Tibial nerve (tissue), 4 donors: ENCODE results near the gene MUSK. TPM values are rescaled to one million over a fixed set of nuclear protein-coding genes. Genes with fewer than 3 reads are reported as not detected.

Experiments used
- DNase-seq, 2 donors: peaks; one replicate each; pipeline ENCODE4 v3.0.0-alpha.2; 2019; ENCODE audit warnings: low spot score in 2 of 2
- H3K27ac ChIP-seq, 4 donors: fragments of 200-600 bp; sonication (generic) in 3 of 4; one replicate each; pipeline ENCODE4 v1.5.1; 2017 to 2019; ENCODE audit warnings: mild to moderate bottlenecking in 1 of 4
- H3K27me3 ChIP-seq, 2 donors: fragments of 200-600 bp; sonication (generic) in 1 of 2; one replicate each; pipeline versions ENCODE4 v1.5.1 to v1.6.0; 2017 to 2019
- H3K36me3 ChIP-seq, 3 donors: fragments of 200-600 bp; sonication (generic); one replicate each; pipeline ENCODE4 v1.5.1; 2018 to 2019
- H3K4me1 ChIP-seq, 4 donors: fragments of 200-600 bp; sonication (generic) in 3 of 4; one replicate each; pipeline ENCODE4 v1.5.1; 2017 to 2019
- H3K4me3 ChIP-seq, 4 donors: fragments of 200-600 bp; sonication (generic) in 3 of 4; one replicate each; pipeline ENCODE4 v1.5.1; 2017 to 2019; ENCODE audit warnings: mild to moderate bottlenecking in 1 of 4, moderate library complexity in 1 of 4
- H3K9me3 ChIP-seq, 4 donors: fragments of 200-600 bp; sonication (generic) in 3 of 4; one replicate each; pipeline ENCODE4 v1.5.1; 2017 to 2019
- EP300 ChIP-seq, 2 donors: sonication (generic); formaldehyde crosslinking; IDR thresholded peaks; one replicate each; pipeline ENCODE4 v1.6.1; 2017; ENCODE audit warnings: antibody characterized with exemption in 2 of 2, mild to moderate bottlenecking in 1 of 2
- POLR2A ChIP-seq, 2 donors: fragments of 450-650 bp; IDR thresholded peaks; one replicate each; pipeline ENCODE4 v1.6.1; 2017; ENCODE audit warnings: antibody characterized with exemption in 2 of 2, mild to moderate bottlenecking in 2 of 2, moderate library complexity in 2 of 2
- WGBS, 2 donors: methylation state at CpG; one replicate each; pipeline ENCODE4 v1.1.5; 2018; 5-methylcytosine and 5-hydroxymethylcytosine counted together
- total RNA-seq, 4 donors: library from RNA; depleted of rRNA; stranded (reverse); fragments of >200 nt; gene quantifications; one replicate each; pipeline ENCODE4 v1.1.0, GENCODE V29; 2016
- TF ChIP-seq, protein P1 (sequence below), 5 experiments: fragments of 200-600 bp in 3 of 5; fragments of 450-650 bp in 2 of 5; sonication (generic) in 3 of 5; IDR thresholded peaks; one replicate each; pipeline ENCODE4 v1.5.1; 2016 to 2019; ENCODE audit warnings: antibody characterized with exemption in 5 of 5, mild to moderate bottlenecking in 3 of 5, moderate library complexity in 2 of 5

Gene MUSK
- total RNA-seq, 4 donors from 2014 or later = 0.22 to 0.63 (median 0.59) TPM; not detected in 1

DNA sequence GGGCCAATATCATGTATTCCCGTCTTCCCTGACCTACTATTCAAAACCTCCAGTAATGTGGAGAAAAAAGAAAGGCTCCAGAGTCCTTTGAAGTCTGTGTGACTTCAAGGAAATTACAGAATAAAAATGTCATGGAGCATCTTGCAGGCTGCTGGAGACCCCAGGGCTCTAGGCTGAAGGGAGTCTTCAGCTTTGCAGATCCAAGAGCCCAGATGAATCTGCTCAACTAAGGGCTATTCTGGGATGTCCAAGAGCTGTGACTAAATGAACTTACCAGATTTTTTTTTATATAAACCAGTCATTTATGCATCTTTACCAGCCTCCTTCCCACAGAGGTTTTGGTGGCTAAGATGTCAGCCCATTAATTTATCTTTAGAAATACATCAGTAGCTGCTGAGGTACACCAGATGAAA is 167.3 kb downstream of the MUSK start:
- Histone ChIP-seq H3K9me3 (no peaks in the 10 kb centered on the region), H3K4me3 (no peak overlapping the region), H3K27me3 (no peaks in the 10 kb centered on the region), H3K27ac (no peak overlapping the region), H3K4me1 (peaks cover 0 to 6% (median 0%) of the 10 kb centered on the region in 4 donors), H3K36me3 (no peaks in the 10 kb centered on the region)
- 60 to 69% methylated on average over 1 of the region's 1 CpG for WGBS, 2 donors
- TF ChIP-seq POLR2A (IDR thresholded peaks at IDR 0.05) = no peak
- TF ChIP-seq, protein P1, sequence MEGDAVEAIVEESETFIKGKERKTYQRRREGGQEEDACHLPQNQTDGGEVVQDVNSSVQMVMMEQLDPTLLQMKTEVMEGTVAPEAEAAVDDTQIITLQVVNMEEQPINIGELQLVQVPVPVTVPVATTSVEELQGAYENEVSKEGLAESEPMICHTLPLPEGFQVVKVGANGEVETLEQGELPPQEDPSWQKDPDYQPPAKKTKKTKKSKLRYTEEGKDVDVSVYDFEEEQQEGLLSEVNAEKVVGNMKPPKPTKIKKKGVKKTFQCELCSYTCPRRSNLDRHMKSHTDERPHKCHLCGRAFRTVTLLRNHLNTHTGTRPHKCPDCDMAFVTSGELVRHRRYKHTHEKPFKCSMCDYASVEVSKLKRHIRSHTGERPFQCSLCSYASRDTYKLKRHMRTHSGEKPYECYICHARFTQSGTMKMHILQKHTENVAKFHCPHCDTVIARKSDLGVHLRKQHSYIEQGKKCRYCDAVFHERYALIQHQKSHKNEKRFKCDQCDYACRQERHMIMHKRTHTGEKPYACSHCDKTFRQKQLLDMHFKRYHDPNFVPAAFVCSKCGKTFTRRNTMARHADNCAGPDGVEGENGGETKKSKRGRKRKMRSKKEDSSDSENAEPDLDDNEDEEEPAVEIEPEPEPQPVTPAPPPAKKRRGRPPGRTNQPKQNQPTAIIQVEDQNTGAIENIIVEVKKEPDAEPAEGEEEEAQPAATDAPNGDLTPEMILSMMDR (IDR thresholded peaks at IDR 0.05) = no peak
- TF ChIP-seq EP300 (IDR thresholded peaks at IDR 0.05) = no peak
- no peak for DNase-seq

DNA sequence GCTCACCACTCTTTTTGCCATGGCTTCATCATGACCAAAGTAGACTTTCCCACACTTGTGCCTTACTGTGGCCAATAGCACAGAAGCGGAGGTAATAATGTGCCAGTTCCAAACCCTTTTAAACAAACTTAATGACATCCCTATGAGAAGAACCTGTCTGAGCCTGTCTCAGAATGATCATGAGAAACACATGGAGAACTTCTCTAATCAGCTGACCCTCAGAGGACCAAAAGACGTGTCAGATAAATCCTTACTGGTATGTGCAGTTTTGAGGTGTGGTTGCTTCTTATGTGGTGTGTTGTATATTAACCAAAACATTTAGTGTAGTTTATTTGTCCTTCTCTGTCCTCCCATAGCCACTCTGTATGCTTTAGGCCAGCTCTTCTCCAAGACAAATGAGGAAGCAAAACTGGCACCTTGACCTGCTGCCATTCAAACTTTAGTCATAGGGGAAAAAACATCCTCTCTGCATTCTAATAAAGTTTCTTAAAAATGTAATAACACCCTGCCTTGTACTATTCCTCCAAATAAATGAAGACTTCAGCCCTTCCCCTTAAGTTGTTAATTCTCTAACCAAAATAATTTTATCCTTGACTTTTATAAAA is 168.9 kb downstream of the MUSK start:
- WGBS, 2 donors = 93 to 94% methylated on average over 2 of the region's 2 CpGs
- Histone ChIP-seq H3K4me3 (no peak overlapping the region), H3K27me3 (no peaks in the 10 kb centered on the region), H3K4me1 (no peaks in the 10 kb centered on the region), H3K36me3 (no peaks in the 10 kb centered on the region), H3K9me3 (no peaks in the 10 kb centered on the region), H3K27ac (no peak overlapping the region)
- no peak for DNase-seq
- TF ChIP-seq EP300 (IDR thresholded peaks at IDR 0.05) (no peak), POLR2A (IDR thresholded peaks at IDR 0.05) (no peak)
- TF ChIP-seq, protein P1 (IDR thresholded peaks at IDR 0.05) = no peak

DNA sequence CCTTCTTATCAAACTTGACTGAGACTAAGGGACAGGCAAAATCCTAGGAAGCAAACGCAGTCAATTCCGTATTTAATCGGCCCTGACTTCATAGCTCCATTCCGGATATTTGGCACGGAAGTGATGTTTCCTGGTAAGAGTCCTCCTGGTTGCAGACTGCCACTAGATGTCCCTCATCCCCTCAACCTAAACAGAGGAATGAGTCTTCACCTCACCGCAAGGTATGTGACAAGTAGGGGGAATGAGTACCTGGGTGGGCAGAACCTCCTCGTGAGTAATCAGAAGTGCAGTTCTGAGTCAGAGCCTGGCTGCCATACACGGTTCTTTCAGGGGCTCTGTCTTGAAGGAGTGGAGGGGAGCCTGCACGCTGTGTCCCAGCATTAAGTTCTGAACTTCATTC is 173.6 kb downstream of the MUSK start:
- 88 to 94% methylated on average over 9 of the region's 9 CpGs for WGBS, 2 donors
- TF ChIP-seq, protein P1 (IDR thresholded peaks at IDR 0.05) = no peak
- no peaks in the 10 kb centered on the region for H3K9me3 ChIP-seq
- peaks cover 0 to 8% (median 0%) of the 10 kb centered on the region in 4 donors for H3K4me1 ChIP-seq
- H3K4me3 ChIP-seq = no peak overlapping the region
- DNase-seq = no peak
- H3K27ac ChIP-seq = no peak overlapping the region
- H3K36me3 ChIP-seq = no peaks in the 10 kb centered on the region
- no peaks in the 10 kb centered on the region for H3K27me3 ChIP-seq

DNA sequence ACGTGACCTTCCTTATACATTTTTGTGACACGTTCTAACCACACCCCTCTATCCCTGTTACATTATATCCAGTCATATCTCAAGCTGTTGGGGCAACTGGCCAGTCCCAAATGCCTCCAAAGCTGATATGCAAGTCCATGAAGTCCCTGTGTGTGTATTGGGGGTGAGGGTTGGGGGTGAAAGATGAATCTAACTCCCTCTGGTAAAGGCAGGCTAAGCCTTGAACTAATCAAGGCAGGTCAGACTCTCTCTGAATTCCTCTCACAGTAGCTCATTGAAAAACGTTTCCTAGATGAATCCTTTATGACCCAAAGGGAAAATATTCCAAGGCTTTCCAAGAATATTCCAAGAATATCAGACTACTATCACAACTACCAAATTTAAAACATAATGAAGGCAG is 174.4 kb downstream of the MUSK start:
- TF ChIP-seq POLR2A (IDR thresholded peaks at IDR 0.05) (no peak), EP300 (IDR thresholded peaks at IDR 0.05) (no peak)
- TF ChIP-seq, protein P1 (IDR thresholded peaks at IDR 0.05) = no peak
- H3K27ac ChIP-seq = no peak overlapping the region
- no peak overlapping the region for H3K4me3 ChIP-seq
- no peaks in the 10 kb centered on the region for H3K9me3 ChIP-seq
- WGBS, 2 donors = 26 to 44% methylated on average over 3 of the region's 3 CpGs
- H3K27me3 ChIP-seq = no peaks in the 10 kb centered on the region
- H3K4me1 ChIP-seq = peaks cover 0 to 17% (median 3%) of the 10 kb centered on the region in 4 donors
- DNase-seq = no peak
- no peaks in the 10 kb centered on the region for H3K36me3 ChIP-seq

DNA sequence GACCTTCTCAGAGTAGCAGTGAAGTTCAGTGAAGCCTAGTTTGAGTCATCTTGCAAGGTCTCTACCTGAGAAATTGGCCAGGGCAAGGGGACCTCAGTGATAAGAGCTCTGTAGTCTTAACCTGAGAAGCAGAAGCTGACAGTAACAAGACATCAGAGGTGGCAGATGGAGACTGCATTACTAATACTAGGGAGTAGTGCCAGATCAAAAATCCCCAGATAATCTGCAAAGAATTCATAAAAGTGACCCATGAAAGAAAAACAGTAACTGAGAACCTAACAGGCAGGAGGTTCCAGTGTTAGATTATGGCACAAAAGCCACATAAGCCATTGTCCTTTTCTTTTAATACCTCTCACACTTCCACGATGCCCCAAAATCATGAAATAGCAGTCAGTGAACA is 175.5 kb downstream of the MUSK start:
- Histone ChIP-seq H3K27me3 (no peaks in the 10 kb centered on the region), H3K27ac (no peak overlapping the region), H3K36me3 (no peaks in the 10 kb centered on the region), H3K4me3 (no peak overlapping the region), H3K4me1 (peaks cover 0 to 23% (median 3%) of the 10 kb centered on the region in 4 donors), H3K9me3 (no peaks in the 10 kb centered on the region)
- TF ChIP-seq, protein P1 (IDR thresholded peaks at IDR 0.05) = no peak
- TF ChIP-seq EP300 (IDR thresholded peaks at IDR 0.05) = no peak
- TF ChIP-seq POLR2A (IDR thresholded peaks at IDR 0.05) = no peak
- WGBS, 2 donors = 89 to 95% methylated on average over 1 of the region's 1 CpG
- no peak for DNase-seq
